HepG2 (cell line): ENCODE data around the gene VEGFA. TPM values are rescaled to one million over a fixed set of nuclear protein-coding genes. Genes with fewer than 3 reads are reported as not detected.
A peak's percentile ranks its signal among the peaks of the same experiment; 100 is the strongest.

Experiments used
- ATAC-seq: fragments of 200-7000 bp; cut with Tn5 transposase; 3 replicates; pipeline ENCODE4 v1.9.1; 2020; ENCODE audit warnings: mild to moderate bottlenecking, moderate library complexity
- BruUV-seq: library from RNA; stranded (reverse); fragments of 400-500 nt; replicated peaks from 2 replicates; lab custom pipeline; 2021; lab: Mats Ljungman, UMichigan
- CTCF ChIA-PET: fragments of 300-600 bp; formaldehyde crosslinking; extraction: SDS; loops from one replicate; lab custom pipeline; 2021; ENCODE audit warnings: low total read pairs, inconsistent platforms, low intra/inter-chr PET ratio; lab: Yijun Ruan, JAX
- POLR2A ChIA-PET: fragments of 350-600 bp; sonication (Branson Sonifier 250); formaldehyde crosslinking; loops from one replicate; lab custom pipeline; 2020; ENCODE audit warnings: antibody characterized with exemption, inconsistent platforms; lab: Yijun Ruan, JAX
- DNase-seq: peaks from one replicate; pipeline ENCODE4 v3.0.0-alpha.2; 2015; ENCODE audit warnings: low spot score
- FAIRE-seq: peaks from 3 replicates; lab custom pipeline; 2011; peaks lifted over from hg19 to GRCh38; lab: Jason Lieb, UNC
- H2AFZ ChIP-seq: one replicate; pipeline ENCODE4 v1.6.1; 2011; ENCODE audit warnings: low read length, inconsistent platforms
- H3K27ac ChIP-seq: fragments of 300-600 bp; 3 replicates; pipeline ENCODE4 v1.8.0; 2011; ENCODE audit warnings: mixed run types, mild to moderate bottlenecking, mixed read lengths, low read length, inconsistent platforms; ENCODE audit not compliant: insufficient read depth; ENCODE audit errors: extremely low read length
- H3K27me3 ChIP-seq, 2 experiments: fragments of 200-600 bp in 1 of 2; 2 replicates in 1 of 2; 3 replicates in 1 of 2; pipeline versions ENCODE4 v1.6.0 to v1.8.0; 2011; ENCODE audit warnings: low read length in 2 of 2, mild to moderate bottlenecking in 2 of 2, moderate library complexity in 2 of 2, inconsistent platforms in 1 of 2; ENCODE audit not compliant: insufficient read depth in 2 of 2, control insufficient read depth in 1 of 2
- H3K36me3 ChIP-seq, 2 experiments: fragments of 200-600 bp in 1 of 2; replicated peaks in 1 of 2; 2 replicates in 1 of 2; 3 replicates in 1 of 2; pipeline versions ENCODE4 v1.5.1 to v1.8.0; 2011; ENCODE audit warnings: low read length in 2 of 2, inconsistent platforms in 1 of 2; ENCODE audit not compliant: insufficient read depth in 2 of 2, control insufficient read depth in 1 of 2
- H3K4me1 ChIP-seq: 2 replicates; pipeline ENCODE4 v1.5.1; 2012; ENCODE audit warnings: low read length, inconsistent platforms; ENCODE audit not compliant: insufficient read depth
- H3K4me2 ChIP-seq: 2 replicates; pipeline ENCODE4 v1.6.0; 2011; ENCODE audit warnings: low read depth, low read length, inconsistent platforms
- H3K4me3 ChIP-seq, 3 experiments: fragments of 200-600 bp in 1 of 3; sonication (generic), shearing (Covaris generic) in 1 of 3; replicated peaks in 1 of 3; 2 replicates each; pipeline ENCODE4 v1.5.1; 2011 to 2016; ENCODE audit warnings: low read length in 3 of 3, inconsistent platforms in 2 of 3, low read depth in 2 of 3, mild to moderate bottlenecking in 2 of 3, control low read depth in 1 of 3, mixed read lengths in 1 of 3; ENCODE audit not compliant: insufficient read depth in 1 of 3
- H3K79me2 ChIP-seq: one replicate; pipeline ENCODE4 v1.6.1; 2011; ENCODE audit warnings: low read length, inconsistent platforms; ENCODE audit not compliant: insufficient read depth
- H3K9ac ChIP-seq: 2 replicates; pipeline ENCODE4 v1.6.0; 2011; ENCODE audit warnings: mild to moderate bottlenecking, low read depth, low read length, inconsistent platforms; ENCODE audit not compliant: insufficient read depth
- H3K9me3 ChIP-seq: 2 replicates; pipeline ENCODE4 v1.5.1; 2012; ENCODE audit warnings: mild to moderate bottlenecking, low read length
- H4K20me1 ChIP-seq: 2 replicates; pipeline ENCODE4 v1.6.0; 2011; ENCODE audit warnings: inconsistent platforms, mild to moderate bottlenecking, low read length, moderate library complexity; ENCODE audit not compliant: insufficient read depth
- ARNT2 ChIP-seq: sonication (generic); formaldehyde crosslinking; IDR thresholded peaks from 2 replicates; pipeline ENCODE4 v1.8.0; 2022; ENCODE audit warnings: mild to moderate bottlenecking, low read depth, missing genetic modification reagents, moderate library complexity
- GABPB1 ChIP-seq: IDR thresholded peaks from 2 replicates; pipeline ENCODE4 v1.6.1; 2016; ENCODE audit warnings: mild to moderate bottlenecking, missing genetic modification reagents, moderate library complexity, missing compliant biosample characterization
- HMG20A ChIP-seq: IDR thresholded peaks from 2 replicates; pipeline ENCODE4 v1.6.1; 2016; ENCODE audit warnings: borderline replicate concordance
- MED8 ChIP-seq: sonication (generic); formaldehyde crosslinking; IDR thresholded peaks from 2 replicates; pipeline ENCODE4 v1.8.1; 2023; ENCODE audit warnings: mild to moderate bottlenecking, missing genetic modification reagents; ENCODE audit not compliant: insufficient replicate concordance
- MIER2 ChIP-seq: IDR thresholded peaks from 2 replicates; pipeline ENCODE4 v1.6.1; 2016; ENCODE audit warnings: missing biosample characterization, missing genetic modification reagents
- MTA1 ChIP-seq: sonication (generic); formaldehyde crosslinking; IDR thresholded peaks from 2 replicates; pipeline ENCODE4 v1.4.0; 2020; ENCODE audit warnings: missing genetic modification reagents, mild to moderate bottlenecking, borderline replicate concordance
- RFXAP ChIP-seq: sonication (generic); formaldehyde crosslinking; IDR thresholded peaks from 2 replicates; pipeline ENCODE4 v1.4.0; 2020; ENCODE audit warnings: missing genetic modification reagents, borderline replicate concordance
- SPEN ChIP-seq: sonication (generic); formaldehyde crosslinking; IDR thresholded peaks from 2 replicates; pipeline ENCODE4 v1.5.1; 2020; ENCODE audit warnings: low read depth, mild to moderate bottlenecking, missing genetic modification reagents
- SRSF4 ChIP-seq: fragments of 200-400 bp; formaldehyde crosslinking; IDR thresholded peaks from one replicate; pipeline ENCODE4 v1.6.1; 2018; ENCODE audit warnings: mild to moderate bottlenecking, low read depth, low read length, moderate library complexity; ENCODE audit not compliant: poor library complexity, severe bottlenecking
- TAF1 ChIP-seq: sonication (generic); formaldehyde crosslinking; IDR thresholded peaks from 2 replicates; pipeline ENCODE4 v1.4.0; 2020; ENCODE audit warnings: missing genetic modification reagents
- TARDBP ChIP-seq: sonication (generic); formaldehyde crosslinking; IDR thresholded peaks from 2 replicates; pipeline ENCODE4 v1.8.0; 2022; ENCODE audit warnings: mild to moderate bottlenecking, missing genetic modification reagents
- ZBTB42 ChIP-seq: sonication (generic); formaldehyde crosslinking; IDR thresholded peaks from 2 replicates; pipeline ENCODE4 v1.5.0; 2020; ENCODE audit warnings: mild to moderate bottlenecking, missing genetic modification reagents
- ZFP62 ChIP-seq: sonication (generic); formaldehyde crosslinking; IDR thresholded peaks from 2 replicates; pipeline ENCODE4 v1.4.0; 2020; ENCODE audit warnings: missing genetic modification reagents
- ZNF253 ChIP-seq: sonication (generic); formaldehyde crosslinking; IDR thresholded peaks from 2 replicates; pipeline ENCODE4 v1.8.0; 2022; ENCODE audit warnings: mild to moderate bottlenecking, missing genetic modification reagents, borderline replicate concordance
- WGBS: methylation state at CpG from one replicate; pipeline ENCODE4 v1.1.6; 2017; ENCODE audit warnings: low lambda C conversion rate; 5-methylcytosine and 5-hydroxymethylcytosine counted together
- in situ Hi-C: cut with HindIII; loops from 2 replicates; pipeline ENCODE4 v1.10.0; 2017; ENCODE audit warnings: low pct_unique_long_range_greater_than_20kb; ENCODE audit not compliant: extremely low pct_ligation_motif_present
- intact Hi-C: fragments of 100-400 bp; cut with micrococcal nuclease; formaldehyde crosslinking; loops from one replicate; pipeline ENCODE4 v1.10.0; 2022; ENCODE audit not compliant: unreplicated experiment
- polyA plus RNA-seq, 8 experiments: library from polyadenylated mRNA; depleted of rRNA in 3 of 8; stranded (reverse) in 7 of 8; unstranded in 1 of 8; fragments of >200 nt; fragmentation: Illumina TruSeq in 4 of 8; extraction: Trizol in 4 of 8; gene quantifications; 2 replicates each; pipeline versions ENCODE4 v1.2.1 to v1.2.3, GENCODE V29; 2011 to 2016; ENCODE audit warnings: low read depth in 4 of 8, missing spikeins in 1 of 8, mixed read lengths in 1 of 8; ENCODE audit not compliant: insufficient read depth in 1 of 8
- total RNA-seq, 5 experiments: library from RNA; depleted of rRNA; stranded (reverse); fragments of >200 nt; fragmentation: Illumina TruSeq; extraction: Trizol; gene quantifications; 2 replicates each; pipeline ENCODE4 v1.2.3, GENCODE V29; 2016; ENCODE audit warnings: low read depth in 1 of 5
- TF ChIP-seq, protein P1 (sequence below), 2 experiments: sonication (generic) in 1 of 2; formaldehyde crosslinking in 1 of 2; IDR thresholded peaks; 2 replicates each; pipeline versions ENCODE4 v1.6.1 to v1.9.0; 2014 to 2022; ENCODE audit warnings: antibody characterized with exemption in 1 of 2, borderline replicate concordance in 1 of 2, inconsistent platforms in 1 of 2, low read depth in 1 of 2, missing genetic modification reagents in 1 of 2
- TF ChIP-seq, protein P2 (sequence below): sonication (generic); formaldehyde crosslinking; IDR thresholded peaks from 2 replicates; pipeline ENCODE4 v1.5.0; 2020; ENCODE audit warnings: mild to moderate bottlenecking, missing genetic modification reagents

Gene VEGFA
- total and polyA plus RNA-seq, 2 of the 13 experiments (the other 11 are each of a cell fraction or from before 2014, with no cell fraction given), result 68.1 to 629 TPM

DNA sequence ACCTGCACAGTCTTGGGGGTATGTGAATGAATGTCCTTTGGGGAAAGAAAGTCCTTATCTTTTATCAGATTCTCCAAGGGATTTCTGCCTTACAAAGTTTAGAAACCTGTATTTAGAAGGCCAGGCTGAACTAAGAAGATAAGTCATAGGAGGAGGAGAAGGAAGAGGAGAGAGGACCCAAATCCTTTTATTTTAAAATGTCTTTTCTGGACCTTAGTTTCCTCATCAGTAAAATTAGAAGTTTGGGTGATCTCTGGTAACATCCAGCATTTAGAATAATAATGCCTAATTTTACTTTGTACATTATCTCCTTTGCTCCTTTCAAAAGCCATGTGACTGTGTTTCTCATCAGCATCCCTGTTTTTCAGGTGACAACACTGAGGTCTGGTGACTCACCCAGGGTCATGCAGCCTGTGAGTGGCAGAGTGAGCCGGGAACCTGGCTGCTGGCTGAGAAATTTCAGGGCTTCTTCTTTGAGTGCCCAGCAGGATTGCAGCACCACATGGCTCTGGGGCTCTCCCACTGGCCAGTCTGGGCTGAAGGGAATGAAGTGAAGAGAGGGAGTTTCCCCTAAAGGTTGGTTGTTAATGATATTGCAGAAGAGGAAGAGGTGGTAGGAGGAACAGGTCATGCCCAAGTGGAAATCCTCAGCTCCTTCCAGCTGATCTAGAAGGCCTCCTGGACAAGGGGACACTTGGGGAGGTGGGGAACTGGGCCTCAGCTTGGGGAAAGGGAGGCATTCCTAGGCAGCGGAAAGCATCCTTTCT lies 34.0 kb downstream of the VEGFA start:
- intact Hi-C loops (no loop called here), in situ Hi-C loops (no loop called here)
- ATAC-seq, result no peak
- Histone ChIP-seq H4K20me1 (no peaks in the 10 kb centered on the region), H3K9me3 (no peaks in the 10 kb centered on the region), H3K4me1 (peaks cover 95% of the 10 kb centered on the region), H3K79me2 (no peaks in the 10 kb centered on the region), H3K4me2 (peak overlapping the region; percentile 95), H3K36me3 (no peaks in the 10 kb centered on the region), H3K27me3 (no peaks in the 10 kb centered on the region; a peak in 1 of 5 replicates), H3K27ac (peak overlapping the region; percentile 79), H3K9ac (peak overlapping the region; percentile 20; the same call in 1 of the 2 replicates), H2AFZ (no peak overlapping the region), H3K4me3 (peak overlapping the region in 2 of 3 experiments; percentile 3 to 78; a peak in 3 of 6 replicates)
- no peak for FAIRE-seq
- peak; percentile 56 for DNase-seq
- BruUV-seq, result no TSS peak
- 0% methylated on average over 2 of the region's 2 CpGs for WGBS
- ChIA-PET CTCF (no interaction called here), POLR2A (interaction anchor here (0.9 to 4.7 kb wide), 9 partner anchors 13 to 177 kb away, joined by 3 to 66 read pairs (median 9); partner anchors contain the start of genes GTPBP2 and VEGFA)
- TF ChIP-seq, protein P1, sequence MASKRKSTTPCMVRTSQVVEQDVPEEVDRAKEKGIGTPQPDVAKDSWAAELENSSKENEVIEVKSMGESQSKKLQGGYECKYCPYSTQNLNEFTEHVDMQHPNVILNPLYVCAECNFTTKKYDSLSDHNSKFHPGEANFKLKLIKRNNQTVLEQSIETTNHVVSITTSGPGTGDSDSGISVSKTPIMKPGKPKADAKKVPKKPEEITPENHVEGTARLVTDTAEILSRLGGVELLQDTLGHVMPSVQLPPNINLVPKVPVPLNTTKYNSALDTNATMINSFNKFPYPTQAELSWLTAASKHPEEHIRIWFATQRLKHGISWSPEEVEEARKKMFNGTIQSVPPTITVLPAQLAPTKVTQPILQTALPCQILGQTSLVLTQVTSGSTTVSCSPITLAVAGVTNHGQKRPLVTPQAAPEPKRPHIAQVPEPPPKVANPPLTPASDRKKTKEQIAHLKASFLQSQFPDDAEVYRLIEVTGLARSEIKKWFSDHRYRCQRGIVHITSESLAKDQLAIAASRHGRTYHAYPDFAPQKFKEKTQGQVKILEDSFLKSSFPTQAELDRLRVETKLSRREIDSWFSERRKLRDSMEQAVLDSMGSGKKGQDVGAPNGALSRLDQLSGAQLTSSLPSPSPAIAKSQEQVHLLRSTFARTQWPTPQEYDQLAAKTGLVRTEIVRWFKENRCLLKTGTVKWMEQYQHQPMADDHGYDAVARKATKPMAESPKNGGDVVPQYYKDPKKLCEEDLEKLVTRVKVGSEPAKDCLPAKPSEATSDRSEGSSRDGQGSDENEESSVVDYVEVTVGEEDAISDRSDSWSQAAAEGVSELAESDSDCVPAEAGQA (IDR thresholded peaks at IDR 0.05; ENCODE audit: low read depth), result no peak
- TF ChIP-seq, protein P1 (CRISPR knock-in tag; IDR thresholded peaks at IDR 0.05; ENCODE audit: borderline replicate concordance), result no peak
- TF ChIP-seq ZNF253 (CRISPR knock-in tag), result no peak
- no peak for TF ChIP-seq ZFP62 (CRISPR knock-in tag)
- TF ChIP-seq ZBTB42, result no peak
- TF ChIP-seq GABPB1, result no peak
- TF ChIP-seq MED8 (CRISPR knock-in tag), result no peak
- TF ChIP-seq, protein P2, sequence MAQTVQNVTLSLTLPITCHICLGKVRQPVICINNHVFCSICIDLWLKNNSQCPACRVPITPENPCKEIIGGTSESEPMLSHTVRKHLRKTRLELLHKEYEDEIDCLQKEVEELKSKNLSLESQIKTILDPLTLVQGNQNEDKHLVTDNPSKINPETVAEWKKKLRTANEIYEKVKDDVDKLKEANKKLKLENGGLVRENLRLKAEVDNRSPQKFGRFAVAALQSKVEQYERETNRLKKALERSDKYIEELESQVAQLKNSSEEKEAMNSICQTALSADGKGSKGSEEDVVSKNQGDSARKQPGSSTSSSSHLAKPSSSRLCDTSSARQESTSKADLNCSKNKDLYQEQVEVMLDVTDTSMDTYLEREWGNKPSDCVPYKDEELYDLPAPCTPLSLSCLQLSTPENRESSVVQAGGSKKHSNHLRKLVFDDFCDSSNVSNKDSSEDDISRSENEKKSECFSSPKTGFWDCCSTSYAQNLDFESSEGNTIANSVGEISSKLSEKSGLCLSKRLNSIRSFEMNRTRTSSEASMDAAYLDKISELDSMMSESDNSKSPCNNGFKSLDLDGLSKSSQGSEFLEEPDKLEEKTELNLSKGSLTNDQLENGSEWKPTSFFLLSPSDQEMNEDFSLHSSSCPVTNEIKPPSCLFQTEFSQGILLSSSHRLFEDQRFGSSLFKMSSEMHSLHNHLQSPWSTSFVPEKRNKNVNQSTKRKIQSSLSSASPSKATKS (CRISPR knock-in tag), result no peak; the same call in 1 of the 2 replicates
- TF ChIP-seq HMG20A (CRISPR knock-in tag), result no peak; the same call in 1 of the 2 replicates
- TF ChIP-seq SRSF4, result no peak
- no peak for TF ChIP-seq MIER2 (CRISPR knock-in tag)
- no peak for TF ChIP-seq SPEN (CRISPR knock-in tag)
- no peak for TF ChIP-seq TARDBP (CRISPR knock-in tag)
- no peak for TF ChIP-seq MTA1 (CRISPR knock-in tag)
- TF ChIP-seq TAF1, result no peak
- no peak for TF ChIP-seq RFXAP (CRISPR knock-in tag)
- no peak for TF ChIP-seq ARNT2 (CRISPR knock-in tag)
